ENCODE measurements around the gene LAX1.

- TF ChIP-seq, protein P1, sequence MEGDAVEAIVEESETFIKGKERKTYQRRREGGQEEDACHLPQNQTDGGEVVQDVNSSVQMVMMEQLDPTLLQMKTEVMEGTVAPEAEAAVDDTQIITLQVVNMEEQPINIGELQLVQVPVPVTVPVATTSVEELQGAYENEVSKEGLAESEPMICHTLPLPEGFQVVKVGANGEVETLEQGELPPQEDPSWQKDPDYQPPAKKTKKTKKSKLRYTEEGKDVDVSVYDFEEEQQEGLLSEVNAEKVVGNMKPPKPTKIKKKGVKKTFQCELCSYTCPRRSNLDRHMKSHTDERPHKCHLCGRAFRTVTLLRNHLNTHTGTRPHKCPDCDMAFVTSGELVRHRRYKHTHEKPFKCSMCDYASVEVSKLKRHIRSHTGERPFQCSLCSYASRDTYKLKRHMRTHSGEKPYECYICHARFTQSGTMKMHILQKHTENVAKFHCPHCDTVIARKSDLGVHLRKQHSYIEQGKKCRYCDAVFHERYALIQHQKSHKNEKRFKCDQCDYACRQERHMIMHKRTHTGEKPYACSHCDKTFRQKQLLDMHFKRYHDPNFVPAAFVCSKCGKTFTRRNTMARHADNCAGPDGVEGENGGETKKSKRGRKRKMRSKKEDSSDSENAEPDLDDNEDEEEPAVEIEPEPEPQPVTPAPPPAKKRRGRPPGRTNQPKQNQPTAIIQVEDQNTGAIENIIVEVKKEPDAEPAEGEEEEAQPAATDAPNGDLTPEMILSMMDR (IDR thresholded peaks at IDR 0.05; ENCODE audit: low read depth, low read length), result no peak
- no peak for TF ChIP-seq EZH2phosphoT487 (IDR thresholded peaks at IDR 0.05; ENCODE audit: low read depth)
Measured at GRCh38 chr1:203760506-203760905, 4.5 kb upstream of the LAX1 start.
